GM21515 (cell line): ENCODE measurements around the gene OR51I2.

Source experiments
- ATAC-seq: cut with Tn5 transposase; IDR thresholded peaks from one replicate; pipeline ENCODE4 v1.9.1; 2021; ENCODE audit not compliant: unreplicated experiment

The OR51I2 gene

DNA sequence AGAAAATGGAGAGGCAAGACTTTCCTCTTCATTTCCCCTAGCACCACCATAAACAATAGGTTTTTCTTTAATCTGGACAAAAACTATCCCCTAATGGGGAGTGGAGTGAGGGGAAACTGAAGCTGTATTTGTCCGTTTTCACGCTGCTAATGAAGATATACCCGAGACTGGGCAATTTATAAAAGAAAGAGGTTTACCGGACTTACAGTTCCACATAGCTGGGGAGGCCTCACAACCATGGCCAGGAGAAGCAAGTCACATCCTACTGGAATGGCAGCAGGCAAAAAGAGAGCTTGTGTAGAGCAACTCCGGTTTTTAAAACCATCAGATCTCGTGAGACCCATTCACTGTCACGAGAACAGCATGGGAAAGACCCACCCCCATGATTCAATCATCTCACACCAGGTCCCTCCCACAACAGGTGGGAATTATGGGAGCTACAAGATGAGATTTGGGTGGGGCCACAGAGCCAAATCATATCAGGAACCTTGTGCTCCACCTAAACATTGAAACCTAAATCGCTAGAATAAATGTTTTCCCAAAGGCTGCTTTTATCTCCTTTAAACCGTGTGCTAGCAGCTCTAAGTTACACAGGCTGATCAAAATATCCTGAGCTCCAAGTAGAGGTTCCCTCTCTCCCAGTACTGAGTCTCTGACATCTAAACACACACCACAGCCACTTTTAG is 56.4 kb downstream of the OR51I2 start:
- ATAC-seq = no peak
